ENCODE measurements around the gene ZMYM4. TPM values are rescaled to one million over a fixed set of nuclear protein-coding genes. Genes with fewer than 3 reads are reported as not detected.
A peak's percentile ranks its signal among the peaks of the same experiment; 100 is the strongest.

The ZMYM4 gene
- polyA plus RNA-seq, 1 of the 3 experiments (the other 2 are of a cell fraction) = 12.2 TPM

DNA sequence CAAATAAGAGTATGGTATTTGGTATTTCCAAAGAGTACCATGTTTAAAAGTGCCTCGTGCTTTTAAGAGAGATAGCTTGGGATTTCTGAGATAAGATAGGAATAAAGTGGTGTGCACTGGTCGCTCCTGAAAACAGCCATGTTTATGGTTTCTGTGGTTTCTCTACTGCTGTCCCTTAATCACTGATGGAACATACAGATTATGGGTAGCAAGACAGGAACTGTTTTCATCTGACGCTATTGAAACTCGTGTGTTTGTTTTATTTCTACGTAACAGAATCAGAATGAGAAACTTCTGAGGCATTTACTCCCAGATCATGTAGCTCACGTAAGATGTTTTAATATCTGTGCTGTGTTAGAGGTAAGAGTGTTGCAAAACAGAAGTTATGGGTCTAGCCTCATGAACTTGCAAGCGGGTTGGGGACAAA is 162.7 kb downstream of the ZMYM4 start:
- peak overlapping the region in 1 of 2 experiments; percentile 34; a peak in 2 of 4 replicates for H3K27ac ChIP-seq (ENCODE audit: low read depth in 2 of 2, low read length in 1 of 2)
- H4K20me1 ChIP-seq (ENCODE audit: insufficient read depth) = no peaks in the 10 kb centered on the region
- peaks cover under 1% of the 10 kb centered on the region for H3F3A ChIP-seq (replicated peaks; ENCODE audit: insufficient read depth)
- H3K4me2 ChIP-seq = no peak overlapping the region
- no peak overlapping the region for H2AFZ ChIP-seq (ENCODE audit: low read depth)
- no peak overlapping the region for H3K4me3 ChIP-seq (ENCODE audit: low read depth in 2 of 2, low read length in 1 of 2)
- H3K4me1 ChIP-seq (ENCODE audit: control insufficient read depth in 1 of 2, insufficient read depth in 2 of 2, low read depth in 1 of 2, low read length in 1 of 2) = peaks cover 0 to 7% of the 10 kb centered on the region in 2 experiments; a peak in 1 of 4 replicates
- no peaks in the 10 kb centered on the region for H3K9me2 ChIP-seq
- CTCF ChIA-PET = interaction anchor here (1.1 to 1.5 kb wide), 4 partner anchors 11 to 296 kb away, joined by 3 to 4 read pairs (median 4); no protein-coding TSS in a partner anchor
- no peak for TF ChIP-seq ELF1 (IDR thresholded peaks at IDR 0.05)
- peak; percentile 40; the same call in 1 of the 2 replicates for TF ChIP-seq GATA2 (CRISPR knock-in tag; IDR thresholded peaks at IDR 0.05)
- no peaks in the 10 kb centered on the region for H3K27me3 ChIP-seq (ENCODE audit: insufficient read depth)
- H3K36me3 ChIP-seq (replicated peaks in 1 of 2; ENCODE audit: control insufficient read depth in 1 of 2, insufficient read depth in 2 of 2, low read length in 1 of 2) = peaks cover 13 to 45% of the 10 kb centered on the region in 2 experiments
- H3K79me2 ChIP-seq (ENCODE audit: insufficient read depth) = no peaks in the 10 kb centered on the region
- no peaks in the 10 kb centered on the region for H3K9me3 ChIP-seq
- H3K9ac ChIP-seq = no peak overlapping the region
- peak; percentile 52 for DNase-seq
- WGBS (ENCODE audit: low lambda C conversion rate) = 66% methylated on average over 7 of the region's 7 CpGs
- POLR2A ChIA-PET = no interaction called here

GRCh38 chr1:35432231-35432630 is 163.7 kb downstream of the ZMYM4 start:
- Histone ChIP-seq H3K4me1 (ENCODE audit: control insufficient read depth in 1 of 2, insufficient read depth in 2 of 2, low read depth in 1 of 2, low read length in 1 of 2) (peaks cover 0 to 7% of the 10 kb centered on the region in 2 experiments; a peak in 1 of 4 replicates), H3K27me3 (ENCODE audit: insufficient read depth) (no peaks in the 10 kb centered on the region), H3F3A (replicated peaks; ENCODE audit: insufficient read depth) (no peaks in the 10 kb centered on the region), H2AFZ (ENCODE audit: low read depth) (no peak overlapping the region), H3K9me3 (no peaks in the 10 kb centered on the region), H3K4me3 (ENCODE audit: low read depth in 2 of 2, low read length in 1 of 2) (no peak overlapping the region), H3K9me2 (no peaks in the 10 kb centered on the region), H3K79me2 (ENCODE audit: insufficient read depth) (no peaks in the 10 kb centered on the region), H3K36me3 (replicated peaks in 1 of 2; ENCODE audit: control insufficient read depth in 1 of 2, insufficient read depth in 2 of 2, low read length in 1 of 2) (peaks cover 11 to 47% of the 10 kb centered on the region in 2 experiments), H3K4me2 (no peak overlapping the region), H3K27ac (ENCODE audit: low read depth in 2 of 2, low read length in 1 of 2) (no peak overlapping the region), H3K9ac (no peak overlapping the region), H4K20me1 (ENCODE audit: insufficient read depth) (no peaks in the 10 kb centered on the region)
- TF ChIP-seq YY1 (IDR thresholded peaks at IDR 0.05; ENCODE audit: low read depth) = no peak
- TF ChIP-seq SMC3 (IDR thresholded peaks at IDR 0.05; ENCODE audit: low read depth, low read length) = no peak
- no peak for TF ChIP-seq FOSL2 (IDR thresholded peaks at IDR 0.05; ENCODE audit: borderline replicate concordance, low read depth)
- no peak for TF ChIP-seq GABPA (IDR thresholded peaks at IDR 0.05; ENCODE audit: low read depth)
- TF ChIP-seq RAD21 (IDR thresholded peaks at IDR 0.05; ENCODE audit: low read length) = no peak
- no peak for TF ChIP-seq MXI1 (IDR thresholded peaks at IDR 0.05; ENCODE audit: low read depth, low read length)
- no peak for TF ChIP-seq TEAD4 (IDR thresholded peaks at IDR 0.05; ENCODE audit: borderline replicate concordance, insufficient read depth)
- no peak for TF ChIP-seq REST (IDR thresholded peaks at IDR 0.05; ENCODE audit: low read depth, low read length)
- TF ChIP-seq, protein P1, sequence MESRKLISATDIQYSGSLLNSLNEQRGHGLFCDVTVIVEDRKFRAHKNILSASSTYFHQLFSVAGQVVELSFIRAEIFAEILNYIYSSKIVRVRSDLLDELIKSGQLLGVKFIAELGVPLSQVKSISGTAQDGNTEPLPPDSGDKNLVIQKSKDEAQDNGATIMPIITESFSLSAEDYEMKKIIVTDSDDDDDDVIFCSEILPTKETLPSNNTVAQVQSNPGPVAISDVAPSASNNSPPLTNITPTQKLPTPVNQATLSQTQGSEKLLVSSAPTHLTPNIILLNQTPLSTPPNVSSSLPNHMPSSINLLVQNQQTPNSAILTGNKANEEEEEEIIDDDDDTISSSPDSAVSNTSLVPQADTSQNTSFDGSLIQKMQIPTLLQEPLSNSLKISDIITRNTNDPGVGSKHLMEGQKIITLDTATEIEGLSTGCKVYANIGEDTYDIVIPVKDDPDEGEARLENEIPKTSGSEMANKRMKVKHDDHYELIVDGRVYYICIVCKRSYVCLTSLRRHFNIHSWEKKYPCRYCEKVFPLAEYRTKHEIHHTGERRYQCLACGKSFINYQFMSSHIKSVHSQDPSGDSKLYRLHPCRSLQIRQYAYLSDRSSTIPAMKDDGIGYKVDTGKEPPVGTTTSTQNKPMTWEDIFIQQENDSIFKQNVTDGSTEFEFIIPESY (IDR thresholded peaks at IDR 0.05; ENCODE audit: borderline replicate concordance, low read depth) = no peak
- no peak for TF ChIP-seq TAF1 (IDR thresholded peaks at IDR 0.05; ENCODE audit: borderline replicate concordance, low read depth, low read length)
- TF ChIP-seq, protein P2, sequence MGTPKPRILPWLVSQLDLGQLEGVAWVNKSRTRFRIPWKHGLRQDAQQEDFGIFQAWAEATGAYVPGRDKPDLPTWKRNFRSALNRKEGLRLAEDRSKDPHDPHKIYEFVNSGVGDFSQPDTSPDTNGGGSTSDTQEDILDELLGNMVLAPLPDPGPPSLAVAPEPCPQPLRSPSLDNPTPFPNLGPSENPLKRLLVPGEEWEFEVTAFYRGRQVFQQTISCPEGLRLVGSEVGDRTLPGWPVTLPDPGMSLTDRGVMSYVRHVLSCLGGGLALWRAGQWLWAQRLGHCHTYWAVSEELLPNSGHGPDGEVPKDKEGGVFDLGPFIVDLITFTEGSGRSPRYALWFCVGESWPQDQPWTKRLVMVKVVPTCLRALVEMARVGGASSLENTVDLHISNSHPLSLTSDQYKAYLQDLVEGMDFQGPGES (IDR thresholded peaks at IDR 0.05; ENCODE audit: low read depth, low read length) = no peak
- 96% methylated on average over 9 of the region's 10 CpGs for WGBS (ENCODE audit: low lambda C conversion rate)
- ChIA-PET POLR2A (no interaction called here), CTCF (interaction anchor here (0.7 to 1.5 kb wide), 5 partner anchors 9 to 295 kb away, joined by 3 to 4 read pairs (median 3); no protein-coding TSS in a partner anchor)
- no peak for DNase-seq
